Activated CD4-positive, alpha-beta T cell treated with anti-CD3 and anti-CD28 coated beads, Interleukin-2, amount 50 U/mL, for 16 hours (primary cell): ENCODE data around the gene MYL6.

Source experiments
- DNase-seq: peaks from one replicate; pipeline ENCODE4 v3.0.0-alpha.2; 2020

MYL6 gene

DNA sequence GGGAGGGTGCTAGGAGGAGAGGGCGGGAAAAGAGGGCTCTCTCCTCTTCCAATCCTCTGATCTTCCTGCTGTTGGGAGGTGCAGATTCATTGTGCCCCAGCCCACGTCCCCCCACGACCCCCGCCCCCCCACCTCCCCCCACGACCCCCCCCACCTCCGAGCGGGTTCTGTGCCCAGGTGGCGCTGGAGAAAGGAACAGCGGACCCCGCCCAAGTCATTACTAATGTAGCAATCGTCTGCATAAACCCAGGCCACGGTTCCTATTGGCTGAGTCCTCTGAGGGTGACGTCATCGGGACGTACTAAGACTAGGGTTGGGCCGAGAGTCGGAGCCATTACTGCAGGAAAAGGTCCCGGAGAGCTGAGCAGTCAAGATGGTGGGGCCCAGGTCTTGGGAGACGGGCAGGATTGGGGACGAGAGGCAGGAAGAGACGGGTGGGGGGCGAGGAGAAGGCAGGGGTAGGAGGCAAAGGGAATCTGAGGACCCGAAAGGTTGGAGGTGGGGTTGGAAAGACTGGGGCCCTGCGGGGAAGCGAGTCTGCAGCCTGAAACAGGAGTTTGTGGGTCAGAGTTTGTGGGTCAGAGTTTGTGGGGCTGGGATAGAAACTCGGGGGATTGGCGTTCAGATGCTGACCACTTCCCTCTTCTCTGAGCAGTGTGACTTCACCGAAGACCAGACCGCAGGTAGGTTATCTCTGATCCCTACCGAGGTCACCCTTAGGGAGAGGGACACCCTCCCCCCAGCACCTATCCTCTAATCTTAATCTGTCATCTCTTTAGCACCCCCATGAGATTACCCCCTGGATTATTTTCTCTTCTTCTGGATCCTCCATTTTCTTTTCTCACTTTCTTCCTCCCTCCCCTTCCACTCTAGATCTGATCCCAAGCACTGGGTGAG lies at the start of gene MYL6:
Gene MYL6 (plus strand): TSS at position 331 of the 897 bp plus-strand sequence. CDS start 43 bp downstream, at position 374.
- DNase-seq = peak; percentile 97

DNA sequence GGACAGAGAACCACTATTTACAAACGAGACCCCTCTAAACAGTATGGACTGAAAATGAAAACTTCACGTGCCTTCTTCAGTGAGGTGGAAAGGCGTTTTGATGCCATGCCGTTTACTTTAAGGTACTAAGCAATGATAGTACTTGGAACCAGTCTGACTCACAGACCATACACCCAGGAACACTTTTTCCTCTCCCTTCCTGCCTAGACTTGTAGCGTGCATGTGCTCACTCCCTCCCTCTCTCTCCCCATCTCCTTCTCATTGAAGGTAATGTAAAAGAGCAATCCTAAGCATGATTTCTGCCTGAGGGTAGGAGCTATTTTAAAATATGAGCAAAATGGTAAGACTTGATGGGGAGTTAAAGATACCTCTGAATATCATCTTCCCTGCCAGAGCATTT lies 47.6 kb upstream of the MYL6 start:
- no peak for DNase-seq

DNA sequence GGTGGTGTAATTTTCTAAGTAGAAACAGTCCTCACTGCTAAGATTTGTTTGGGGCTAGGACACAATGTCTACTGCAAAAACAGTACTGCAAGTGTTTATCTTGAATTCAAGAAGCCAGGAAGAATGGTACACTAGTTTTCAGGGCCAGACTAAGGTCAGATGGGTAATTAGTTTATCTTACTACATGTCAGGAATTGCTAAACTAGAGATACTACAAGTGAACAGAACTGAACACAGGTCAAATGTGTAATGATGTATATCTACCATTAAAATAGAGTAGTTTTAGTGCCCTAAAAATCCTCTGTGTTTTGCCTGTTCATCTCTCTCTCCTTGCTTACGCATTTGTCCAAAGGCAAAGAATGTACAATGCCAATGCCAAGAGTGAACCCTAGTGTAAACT lies 44.1 kb upstream of the MYL6 start:
- DNase-seq = no peak

DNA sequence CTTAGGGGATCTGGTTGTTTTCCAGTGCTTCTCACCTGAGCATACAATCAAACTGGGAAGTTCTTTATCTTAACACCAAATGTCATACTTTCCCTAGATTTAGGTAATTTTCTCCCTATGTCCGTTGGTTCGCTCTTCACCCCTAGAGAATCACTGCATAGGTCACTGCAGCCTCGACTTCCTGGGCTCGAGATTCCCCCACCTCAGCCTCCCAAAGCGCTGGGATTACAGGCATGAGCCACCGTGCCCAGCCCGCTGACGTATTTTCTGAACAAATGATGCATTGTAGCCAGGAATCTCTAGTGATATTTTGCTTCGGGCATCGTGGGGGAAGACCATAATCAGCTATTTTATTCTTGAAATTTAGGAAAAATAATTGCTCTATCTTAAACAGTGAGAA lies 42.8 kb upstream of the MYL6 start:
- DNase-seq = no peak

DNA sequence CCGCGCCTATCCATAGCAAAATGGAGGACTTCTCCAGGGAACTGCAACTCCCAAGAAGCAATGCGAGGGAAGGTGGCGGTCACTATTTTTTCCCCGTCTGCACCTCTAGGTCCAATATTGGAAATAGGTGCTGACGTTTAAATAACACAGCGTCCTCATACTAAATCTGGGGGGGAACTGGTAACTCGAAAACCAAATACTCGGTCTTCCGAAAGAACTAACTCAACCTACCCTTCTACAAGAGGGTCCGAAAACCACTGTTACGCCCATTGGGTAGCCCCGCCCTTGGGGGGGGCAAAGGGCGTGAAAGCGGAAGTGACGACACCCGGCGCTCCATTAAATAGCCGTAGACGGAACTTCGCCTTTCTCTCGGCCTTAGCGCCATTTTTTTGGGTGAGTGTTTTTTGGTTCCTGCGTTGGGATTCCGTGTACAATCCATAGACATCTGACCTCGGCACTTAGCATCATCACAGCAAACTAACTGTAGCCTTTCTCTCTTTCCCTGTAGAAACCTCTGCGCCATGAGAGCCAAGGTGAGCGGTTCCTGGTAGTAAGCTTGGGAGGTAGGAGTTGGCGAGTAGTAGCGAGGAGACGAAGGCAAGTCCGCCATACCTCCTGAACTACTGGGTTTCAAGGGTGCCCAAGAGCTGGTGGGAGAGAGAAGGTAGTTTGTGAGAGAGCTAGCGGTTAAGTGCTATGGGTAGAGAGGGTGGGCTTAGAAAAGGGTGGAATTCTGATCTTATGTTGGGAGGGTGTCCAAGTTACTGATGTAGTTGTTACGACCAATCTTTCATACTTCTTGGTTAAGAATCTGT lies 41.7 kb upstream of the MYL6 start, which contains the start of gene RPL41:
Gene RPL41 (plus strand): TSS at position 367 of the 815 bp plus-strand sequence.
- DNase-seq = peak; percentile 95

DNA sequence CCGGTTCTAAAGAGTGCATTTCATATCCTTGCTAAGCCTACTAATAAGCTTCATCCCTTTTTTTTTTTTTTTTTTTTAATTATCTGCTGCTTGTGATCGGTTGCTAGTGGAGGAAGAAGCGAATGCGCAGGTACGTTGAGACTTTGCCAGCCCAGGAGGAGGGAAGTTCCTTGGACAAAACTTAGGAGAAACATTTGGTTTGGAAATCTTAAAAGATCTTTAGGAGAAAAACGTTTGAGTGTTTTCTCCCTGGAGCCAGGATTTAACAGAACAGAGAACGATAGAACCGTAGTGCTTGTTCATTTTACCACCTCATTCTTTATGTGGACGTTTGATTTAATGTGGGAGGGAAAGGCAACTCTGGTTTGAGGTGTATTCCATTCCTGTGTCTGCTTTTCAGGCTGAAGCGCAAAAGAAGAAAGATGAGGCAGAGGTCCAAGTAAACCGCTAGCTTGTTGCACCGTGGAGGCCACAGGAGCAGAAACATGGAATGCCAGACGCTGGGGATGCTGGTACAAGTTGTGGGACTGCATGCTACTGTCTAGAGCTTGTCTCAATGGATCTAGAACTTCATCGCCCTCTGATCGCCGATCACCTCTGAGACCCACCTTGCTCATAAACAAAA lies 41.0 kb upstream of the MYL6 start:
- DNase-seq = peak; percentile 29

DNA sequence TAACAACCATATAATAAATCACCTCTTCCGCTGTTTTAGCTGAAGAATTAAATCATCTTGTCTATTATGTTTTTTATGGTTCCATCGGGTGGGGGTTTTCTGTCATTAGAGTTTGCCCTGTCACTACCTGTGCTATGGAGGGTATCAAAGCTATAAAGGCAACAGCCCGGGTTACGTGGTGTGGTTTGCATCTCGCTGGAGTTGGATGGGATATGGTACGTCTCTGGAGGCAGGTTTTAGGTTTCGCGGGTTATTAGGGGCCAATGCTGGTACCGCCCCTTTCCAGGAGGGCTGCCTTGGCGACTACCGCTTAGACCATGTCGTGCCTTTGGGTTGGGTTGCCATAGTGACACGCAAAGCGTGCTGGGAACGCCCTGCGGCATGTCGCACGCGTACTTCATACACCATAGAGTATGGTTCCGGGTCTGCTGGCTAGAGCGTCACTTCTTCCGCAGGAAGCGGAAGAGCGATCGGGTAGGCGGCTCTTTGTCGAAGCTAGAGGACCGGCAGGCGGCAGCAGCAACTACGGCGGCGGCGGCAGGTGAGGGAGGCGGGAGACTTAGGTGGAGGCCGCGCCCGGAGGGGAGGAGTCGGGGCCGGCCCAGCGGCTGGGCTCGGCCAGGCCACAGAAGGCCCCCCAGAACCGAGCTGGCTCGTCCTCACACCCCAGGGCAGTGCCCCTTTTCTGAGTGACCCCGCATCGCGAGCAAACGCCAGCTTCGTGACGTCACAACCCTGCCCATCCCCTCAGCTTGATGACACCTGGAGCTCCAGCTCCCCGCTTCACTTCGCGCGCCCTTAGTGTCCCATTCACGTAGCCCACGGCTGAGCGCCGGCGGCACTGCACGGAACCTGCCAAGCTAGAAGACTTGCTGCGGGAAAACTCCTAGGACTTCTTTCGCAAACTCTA lies 40.1 kb upstream of the MYL6 start, which contains the start of gene ZC3H10:
Gene ZC3H10 (plus strand): TSS at position 489 of the 910 bp plus-strand sequence. CDS start 2,297 bp downstream, outside the sequence.
- DNase-seq = peak; percentile 100

DNA sequence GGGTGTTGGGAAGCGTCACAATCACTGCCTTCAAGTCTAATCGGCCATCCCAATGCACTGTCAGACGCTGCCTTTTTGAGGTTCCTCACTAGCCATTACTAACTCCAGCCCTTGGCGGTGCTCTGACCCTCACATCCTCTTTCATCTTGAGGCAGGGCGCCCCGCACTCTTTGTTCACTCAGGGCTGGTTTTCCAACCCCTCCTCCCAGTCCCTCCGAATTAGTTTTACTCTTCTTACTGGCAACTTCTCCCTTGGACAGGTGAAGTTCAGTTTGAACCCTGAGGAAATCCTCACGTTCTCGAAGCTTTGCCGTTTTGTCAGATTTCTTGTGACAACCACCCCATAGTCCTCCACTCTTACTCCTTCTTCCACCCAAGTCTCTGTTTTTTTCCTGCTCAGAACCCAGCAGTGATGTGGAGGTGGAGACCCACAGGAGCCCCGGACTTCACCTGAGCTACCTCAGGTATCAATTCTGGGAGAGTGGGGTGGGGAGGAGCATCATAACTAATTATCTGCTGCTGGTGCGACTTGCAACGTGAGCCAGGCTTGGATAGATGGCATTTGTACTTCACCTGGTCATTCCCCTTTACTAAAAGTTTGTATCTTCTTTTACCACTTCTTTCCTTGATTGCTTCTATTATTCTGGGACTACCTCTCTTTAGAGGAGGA lies 39.3 kb upstream of the MYL6 start:
- DNase-seq = no peak

DNA sequence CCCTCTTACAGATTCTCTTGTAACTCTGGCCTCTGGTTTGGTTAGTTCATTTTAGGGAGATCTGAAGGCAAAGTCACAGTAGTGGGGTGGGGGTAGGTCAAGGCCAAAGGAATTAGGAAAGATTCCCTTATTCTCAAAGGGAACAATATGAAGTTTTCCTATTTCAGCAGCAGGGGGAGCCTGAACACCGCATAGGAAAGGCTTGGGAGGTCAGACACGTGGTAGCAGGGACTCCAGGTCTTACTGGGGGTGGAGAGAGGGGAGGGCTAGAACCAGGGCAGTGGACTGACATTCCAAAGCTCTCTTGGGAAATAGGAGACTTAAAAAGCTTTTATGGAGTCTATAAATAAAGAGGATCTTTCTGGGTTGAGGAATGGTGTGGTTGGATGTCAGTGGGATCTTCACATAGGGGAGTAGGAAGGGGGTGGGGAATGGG lies 38.8 kb upstream of the MYL6 start:
- DNase-seq = peak; percentile 75

DNA sequence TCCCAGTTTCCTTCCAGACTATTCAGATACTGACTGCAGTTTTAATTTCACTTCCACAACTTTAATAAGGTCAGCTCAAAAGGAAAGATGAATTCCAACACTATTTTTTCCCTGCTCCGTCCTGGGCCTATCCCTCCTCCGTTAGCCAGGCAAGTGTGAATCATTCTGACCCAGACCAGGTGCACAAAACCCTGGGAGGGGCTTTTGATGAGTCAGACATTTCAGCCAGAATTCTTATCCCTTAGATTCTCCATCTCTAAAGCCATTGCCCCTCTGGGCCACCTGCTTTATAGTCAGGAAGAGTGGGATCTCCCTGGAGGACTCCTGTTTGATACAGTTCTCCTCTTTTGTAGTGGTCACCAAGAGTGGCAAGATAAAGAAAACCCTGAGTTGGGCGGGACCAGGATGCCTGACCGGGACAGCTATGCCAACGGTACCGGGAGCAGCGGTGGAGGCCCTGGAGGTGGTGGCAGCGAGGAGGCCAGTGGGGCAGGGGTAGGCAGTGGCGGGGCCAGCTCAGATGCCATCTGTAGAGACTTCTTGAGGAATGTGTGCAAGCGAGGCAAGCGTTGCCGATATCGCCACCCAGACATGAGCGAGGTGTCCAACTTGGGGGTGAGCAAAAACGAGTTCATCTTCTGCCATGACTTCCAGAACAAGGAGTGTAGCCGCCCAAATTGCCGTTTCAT lies 37.9 kb upstream of the MYL6 start:
- no peak for DNase-seq

DNA sequence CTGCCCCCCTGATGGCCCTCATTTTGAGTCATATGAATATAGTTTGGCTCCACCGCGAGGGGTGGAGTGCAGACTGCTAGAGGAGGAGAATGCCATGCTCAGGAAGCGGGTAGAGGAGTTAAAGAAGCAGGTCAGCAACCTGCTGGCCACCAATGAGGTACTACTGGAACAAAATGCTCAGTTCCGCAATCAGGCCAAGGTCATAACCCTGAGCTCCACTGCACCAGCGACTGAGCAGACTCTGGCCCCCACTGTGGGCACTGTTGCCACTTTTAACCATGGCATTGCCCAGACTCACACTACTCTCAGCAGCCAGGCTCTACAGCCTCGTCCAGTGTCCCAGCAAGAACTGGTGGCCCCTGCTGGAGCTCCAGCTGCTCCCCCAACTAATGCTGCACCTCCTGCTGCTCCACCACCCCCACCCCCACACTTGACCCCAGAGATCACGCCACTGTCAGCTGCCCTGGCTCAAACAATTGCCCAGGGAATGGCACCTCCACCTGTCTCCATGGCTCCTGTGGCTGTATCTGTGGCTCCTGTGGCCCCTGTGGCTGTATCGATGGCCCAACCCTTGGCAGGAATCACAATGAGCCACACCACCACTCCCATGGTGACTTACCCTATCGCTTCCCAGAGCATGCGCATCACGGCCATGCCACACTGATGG lies 36.8 kb upstream of the MYL6 start:
- no peak for DNase-seq

DNA sequence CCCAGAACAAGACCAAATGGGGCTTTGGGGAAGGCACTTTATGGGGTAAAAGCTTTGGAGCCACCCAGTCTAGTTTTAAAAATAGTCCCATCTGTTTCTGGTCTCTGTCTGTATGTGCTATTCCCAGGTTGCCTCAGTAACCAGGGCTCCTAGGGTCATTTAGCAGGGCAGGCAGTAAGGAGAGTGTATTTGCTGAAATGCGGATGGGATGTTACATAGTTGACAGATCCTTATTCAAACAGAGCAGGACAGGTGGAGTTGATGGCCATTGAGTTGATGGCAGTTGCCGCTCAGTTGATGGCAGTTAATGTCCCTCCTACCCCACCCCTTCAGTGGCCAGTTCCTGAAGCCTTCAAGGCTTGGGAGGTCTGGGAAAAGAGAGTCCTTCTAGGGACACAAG lies 35.5 kb upstream of the MYL6 start:
- no peak for DNase-seq

DNA sequence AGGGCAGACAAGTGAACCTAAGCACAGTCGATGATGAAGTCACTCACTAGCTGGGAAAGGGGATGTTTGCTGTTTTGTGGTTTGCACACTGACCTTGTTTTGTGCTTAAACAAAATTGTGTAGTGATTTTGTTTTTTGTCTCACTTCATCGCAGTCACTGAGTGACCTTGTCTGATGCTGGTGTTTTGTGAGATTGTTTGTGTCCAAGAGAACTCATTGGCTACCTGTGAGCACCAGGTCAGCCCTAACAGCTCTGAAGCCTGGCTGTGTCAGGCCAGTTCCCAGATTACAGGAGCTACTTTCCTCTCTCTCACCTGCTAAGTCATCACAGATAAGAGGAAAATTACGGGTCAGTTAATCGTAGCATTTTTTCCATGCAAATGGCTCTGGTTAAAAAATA lies 34.0 kb upstream of the MYL6 start:
- no peak for DNase-seq

DNA sequence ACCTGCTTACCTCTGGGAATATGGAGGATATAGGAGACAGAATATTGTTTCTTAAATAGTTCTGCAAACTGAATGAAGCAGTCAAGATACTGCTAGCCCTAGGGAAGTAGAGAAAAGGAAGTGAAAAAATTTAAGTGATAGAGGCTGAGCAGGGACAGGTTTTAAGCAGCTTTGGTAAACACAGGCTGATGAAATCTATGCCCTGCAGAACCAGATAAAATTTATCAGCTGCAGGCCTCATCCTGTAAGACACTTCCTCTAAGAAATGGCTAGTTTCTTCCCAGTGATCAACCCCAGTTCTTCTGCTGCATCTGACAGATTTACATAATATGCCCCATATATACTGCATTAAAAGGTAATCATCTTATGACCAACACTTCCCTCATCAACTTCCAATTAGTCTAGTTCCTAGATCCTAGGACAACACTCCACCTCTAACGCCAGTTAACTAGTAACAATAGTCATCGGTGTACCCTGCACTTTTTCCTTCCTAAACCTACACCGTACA lies 31.4 kb upstream of the MYL6 start:
- no peak for DNase-seq

DNA sequence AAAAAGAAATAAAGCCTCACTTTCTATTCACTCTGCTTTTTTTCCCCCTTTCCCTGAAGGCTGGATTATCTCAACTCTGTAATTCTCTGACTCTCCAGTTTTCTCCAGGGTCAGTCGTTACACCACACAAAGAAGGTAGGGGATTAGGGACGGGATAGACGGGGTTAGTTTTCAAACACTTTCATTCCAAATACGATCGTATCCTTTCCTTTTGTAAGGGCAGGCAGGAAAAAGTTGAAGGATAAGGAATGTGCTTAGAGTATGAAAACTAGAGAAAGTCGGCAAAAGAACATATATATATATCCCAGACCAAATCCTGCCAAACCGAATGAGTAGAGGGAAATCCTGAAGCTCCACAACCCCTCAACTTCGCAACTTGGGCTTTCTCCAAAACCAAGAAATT lies 30.7 kb upstream of the MYL6 start:
- no peak for DNase-seq

DNA sequence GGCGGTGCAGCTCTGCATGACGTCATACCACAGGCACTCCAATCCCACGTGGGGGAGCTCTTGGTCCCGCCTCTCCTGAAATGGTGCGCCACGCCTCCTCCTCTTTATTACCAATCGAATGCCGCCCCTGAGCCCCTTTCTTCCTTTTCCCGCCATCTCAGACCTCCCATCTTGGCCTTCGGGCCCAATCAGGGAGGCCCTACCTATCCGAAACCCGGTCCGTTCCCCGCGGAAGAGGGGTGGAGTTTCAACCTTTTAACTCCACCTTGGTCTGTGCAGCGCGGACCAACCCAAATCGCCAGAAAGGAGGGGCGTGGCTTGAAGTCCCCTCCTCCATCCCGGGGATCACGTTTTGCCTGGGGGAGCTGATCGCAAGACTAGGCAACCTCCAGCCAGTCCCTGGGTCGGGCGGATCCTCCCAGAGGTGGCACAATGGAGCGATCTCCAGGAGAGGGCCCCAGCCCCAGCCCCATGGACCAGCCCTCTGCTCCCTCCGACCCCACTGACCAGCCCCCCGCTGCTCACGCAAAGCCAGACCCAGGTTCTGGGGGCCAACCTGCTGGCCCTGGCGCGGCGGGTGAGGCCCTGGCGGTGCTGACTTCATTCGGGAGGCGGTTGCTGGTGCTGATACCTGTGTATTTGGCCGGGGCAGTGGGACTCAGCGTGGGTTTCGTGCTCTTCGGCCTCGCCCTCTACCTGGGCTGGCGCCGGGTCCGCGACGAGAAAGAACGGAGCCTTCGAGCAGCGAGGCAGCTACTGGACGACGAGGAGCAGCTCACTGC lies 30.1 kb upstream of the MYL6 start, which contains the start of gene ESYT1:
Gene ESYT1 (plus strand): TSS at position 380 of the 782 bp plus-strand sequence. CDS start 53 bp downstream, at position 433.
- DNase-seq = peak; percentile 100

DNA sequence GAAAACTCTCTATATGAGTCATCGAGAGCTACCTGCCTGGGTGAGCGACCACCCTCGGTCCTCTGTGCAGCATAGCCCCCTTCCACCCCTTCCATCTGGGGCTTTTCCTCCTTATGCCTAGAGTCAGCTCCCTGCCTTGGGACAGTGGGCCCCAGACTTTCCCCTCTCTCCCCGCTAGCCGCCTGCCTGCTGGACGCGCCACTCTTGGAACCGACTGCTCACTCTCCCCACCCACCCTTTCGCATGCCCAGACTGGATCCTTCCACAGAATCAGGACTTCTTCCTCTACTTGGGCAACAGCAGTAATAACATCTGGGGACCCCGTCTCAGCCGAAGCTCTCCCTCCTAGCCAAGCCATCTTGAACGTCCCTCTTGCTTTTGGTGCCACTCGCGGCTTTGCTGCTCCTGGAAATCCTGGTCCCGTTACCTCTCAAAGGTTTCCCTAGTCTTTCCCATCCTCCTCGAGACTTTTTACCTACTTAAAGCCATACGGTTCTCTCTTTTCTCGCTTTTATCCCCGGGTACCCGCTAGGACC lies 29.4 kb upstream of the MYL6 start:
- DNase-seq = no peak

DNA sequence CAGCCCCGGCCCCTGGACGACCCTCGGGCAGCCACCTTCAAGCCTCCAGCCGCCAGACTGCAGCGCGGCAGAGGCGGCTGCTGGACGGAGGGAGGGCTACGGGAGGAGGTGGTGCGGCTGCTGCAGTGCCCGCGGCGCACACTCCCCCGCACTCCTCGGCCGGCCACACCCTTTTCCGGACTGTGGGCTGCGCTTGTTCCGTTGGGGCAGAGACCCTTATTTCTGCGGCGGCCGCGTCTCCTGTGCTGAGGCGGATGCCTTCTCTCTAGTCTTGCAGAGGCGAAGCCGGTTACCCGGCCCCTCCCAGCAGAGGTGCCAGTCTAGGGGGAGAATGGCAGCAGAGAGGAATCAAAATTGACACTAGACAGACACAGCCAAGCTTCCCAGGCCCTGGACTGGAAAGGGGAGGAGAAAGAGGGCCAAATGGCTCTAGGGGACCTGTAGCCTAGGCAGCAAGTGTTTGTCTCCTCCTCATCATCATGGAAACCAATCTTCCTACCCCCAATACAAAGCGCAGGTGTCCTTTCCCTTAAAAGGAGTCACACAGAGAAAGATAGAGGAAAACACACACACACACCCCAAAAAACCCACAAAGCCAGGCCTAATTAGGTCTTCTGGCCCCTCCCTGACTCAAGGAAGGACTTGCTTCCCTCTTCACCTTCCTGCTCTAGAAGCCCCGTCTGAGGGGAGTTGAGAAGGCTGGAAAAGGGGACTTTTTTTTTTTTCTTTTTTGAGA lies 28.8 kb upstream of the MYL6 start:
- peak; percentile 82 for DNase-seq
